SK-N-MC (cell line): Measurements from ENCODE around the gene GPR162.

Experiments used
- EZH2 ChIP-seq: fragments of 200-600 bp; sonication (generic); IDR thresholded peaks from one replicate; pipeline ENCODE4 v1.6.1; 2017; ENCODE audit warnings: antibody characterized with exemption
- POLR2AphosphoS5 ChIP-seq: IDR thresholded peaks from 2 replicates; pipeline ENCODE4 v1.6.1; 2012; ENCODE audit warnings: mild to moderate bottlenecking, low read depth, low read length, borderline replicate concordance

DNA sequence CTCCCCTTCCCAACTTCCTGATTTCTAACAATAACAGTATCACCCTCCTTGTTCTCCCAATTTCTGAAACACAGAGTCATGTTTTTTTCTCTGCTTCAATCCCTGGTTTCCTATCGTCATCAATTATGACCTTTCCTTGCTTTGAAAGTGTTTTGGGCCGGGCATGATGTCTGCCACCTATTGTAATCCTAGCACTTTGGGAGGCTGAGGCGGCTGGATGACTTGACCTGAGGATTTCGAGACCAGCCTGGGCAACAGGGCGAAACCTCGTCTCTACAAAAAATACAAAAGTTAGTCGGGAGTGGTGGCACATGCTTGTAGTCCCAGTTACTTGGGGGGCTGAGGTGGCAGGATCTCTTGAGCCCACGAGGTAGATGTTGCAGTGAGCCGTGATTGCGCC is 12.6 kb upstream of the GPR162 start:
- TF ChIP-seq EZH2 = no peak
- TF ChIP-seq POLR2AphosphoS5 = no peak
